Activated CD4-positive, alpha-beta T cell treated with anti-CD3 and anti-CD28 coated beads for 1 hour (primary cell): Measurements from ENCODE around the gene AVPR2.

ENCODE experiments used
- DNase-seq: peaks from one replicate; pipeline ENCODE4 v3.0.0-alpha.2; 2020

AVPR2 gene

DNA sequence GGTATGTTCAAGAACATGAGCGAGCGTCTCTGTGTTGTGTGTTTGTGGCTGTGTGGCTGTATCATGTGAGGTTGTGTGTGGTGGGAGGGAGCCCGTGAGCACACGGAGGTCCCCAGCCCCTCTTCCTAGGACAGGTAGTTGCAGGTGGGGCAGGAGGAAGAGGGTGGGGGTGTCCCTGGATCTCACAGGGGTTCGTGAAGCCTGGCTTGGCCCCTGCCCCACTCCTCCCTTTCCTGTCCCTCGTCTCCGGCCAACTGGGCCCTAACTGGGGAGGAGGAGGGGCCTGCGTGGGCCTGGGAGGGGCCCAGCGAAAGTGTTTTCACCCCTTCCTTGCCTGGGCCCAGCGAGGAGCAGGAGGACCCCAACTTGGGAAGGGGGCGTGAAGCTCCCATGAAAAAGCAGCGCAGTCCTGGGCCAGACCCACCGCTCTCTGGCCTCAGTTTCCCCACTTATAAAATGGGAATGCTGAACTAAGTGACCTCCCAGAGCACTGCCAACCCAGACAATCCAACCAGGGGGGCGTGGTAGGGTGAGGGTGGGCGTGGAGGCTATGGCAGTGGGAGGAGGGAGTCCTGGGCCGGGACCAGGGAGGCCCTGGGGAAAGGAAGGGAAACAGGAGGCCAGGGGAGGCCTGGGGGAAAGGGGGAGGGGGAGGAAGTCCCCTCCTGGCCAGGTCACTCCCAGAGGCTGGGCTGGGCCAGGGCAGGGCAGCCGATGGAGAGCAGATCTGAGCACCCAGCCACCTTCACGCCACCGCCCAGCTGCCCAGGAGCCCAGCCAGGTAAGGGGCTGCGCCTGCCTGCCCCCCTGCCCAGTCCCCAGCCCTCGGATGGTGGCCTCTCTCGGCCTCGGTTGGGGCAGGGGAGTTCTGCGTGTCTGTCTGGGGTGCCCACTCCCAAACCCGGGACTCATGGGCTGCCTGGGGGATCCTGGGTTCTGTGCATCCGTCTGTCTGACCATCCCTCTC, at the start of gene AVPR2:
TSS of gene AVPR2 (plus strand) at position 683 of the 967 bp plus-strand sequence. CDS start 473 bp downstream, outside the sequence.
- no peak for DNase-seq

DNA sequence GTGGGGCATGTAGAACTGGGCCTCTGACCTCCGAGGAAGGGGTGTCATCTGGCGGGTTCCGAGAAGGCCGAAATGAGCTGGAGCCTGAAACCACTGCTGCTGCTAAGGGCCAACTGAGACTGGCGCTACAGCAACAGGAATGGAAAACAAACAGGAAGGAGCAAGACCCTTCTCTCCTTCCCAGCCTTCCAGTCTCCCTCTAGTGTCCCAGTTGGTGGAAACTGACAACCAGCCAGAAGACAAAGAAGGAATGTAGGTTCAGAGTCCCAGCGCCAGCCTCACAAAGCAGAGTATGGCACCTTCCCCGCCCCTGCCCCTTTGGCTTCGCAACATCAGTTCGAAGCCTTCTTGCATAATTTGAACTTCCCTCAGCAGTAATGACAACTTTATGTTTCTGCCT, 49.8 kb upstream of the AVPR2 start:
- DNase-seq = no peak

DNA sequence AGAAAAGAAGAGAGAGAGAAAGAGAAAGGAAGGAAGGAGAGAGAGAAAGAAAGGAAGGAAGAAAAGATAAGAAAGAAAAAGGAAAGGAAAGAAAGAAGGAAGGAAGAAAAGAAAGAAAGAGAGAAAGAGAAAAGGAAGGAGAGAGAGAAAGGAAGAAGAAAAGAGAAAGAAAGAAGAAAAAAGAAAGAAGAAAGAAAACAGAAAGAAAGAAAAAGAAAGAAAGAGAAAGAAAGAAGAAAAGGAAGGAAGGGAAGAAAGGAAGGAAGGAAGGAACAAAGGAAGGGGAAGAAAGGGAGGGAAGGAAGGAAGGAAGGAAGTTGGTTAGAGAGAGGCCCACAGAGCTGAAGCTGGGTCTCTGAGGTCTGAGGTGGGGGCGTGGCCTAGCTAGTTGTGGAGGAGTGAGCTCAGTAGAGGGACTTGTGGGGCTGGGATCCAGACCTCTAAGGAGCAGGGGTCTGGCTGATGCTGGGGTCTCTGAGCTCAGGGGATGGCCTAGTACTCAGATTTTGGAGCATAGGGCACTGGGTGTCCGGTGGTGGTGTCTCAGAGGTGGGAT, 47.0 kb upstream of the AVPR2 start:
- no peak for DNase-seq

DNA sequence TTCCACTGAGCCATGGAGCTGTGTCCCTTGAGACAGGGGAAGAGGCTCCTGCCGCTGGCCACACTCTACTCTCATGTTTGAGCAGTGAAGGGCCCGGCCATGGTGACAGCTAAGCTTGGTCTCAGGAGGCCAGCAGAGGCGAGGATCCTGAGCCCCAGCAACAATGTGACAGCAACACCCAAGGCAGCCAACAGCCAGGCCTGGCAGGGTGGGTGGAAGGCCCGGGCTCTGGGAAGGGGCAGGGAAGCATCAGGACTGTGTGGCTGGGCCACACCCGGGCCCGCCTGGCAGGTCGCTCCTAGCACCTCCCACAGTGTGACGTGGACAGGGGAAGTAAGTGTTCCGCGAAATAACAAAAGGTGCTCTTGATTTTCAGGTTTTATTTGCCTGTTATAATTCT, 43.3 kb upstream of the AVPR2 start:
- no peak for DNase-seq

DNA sequence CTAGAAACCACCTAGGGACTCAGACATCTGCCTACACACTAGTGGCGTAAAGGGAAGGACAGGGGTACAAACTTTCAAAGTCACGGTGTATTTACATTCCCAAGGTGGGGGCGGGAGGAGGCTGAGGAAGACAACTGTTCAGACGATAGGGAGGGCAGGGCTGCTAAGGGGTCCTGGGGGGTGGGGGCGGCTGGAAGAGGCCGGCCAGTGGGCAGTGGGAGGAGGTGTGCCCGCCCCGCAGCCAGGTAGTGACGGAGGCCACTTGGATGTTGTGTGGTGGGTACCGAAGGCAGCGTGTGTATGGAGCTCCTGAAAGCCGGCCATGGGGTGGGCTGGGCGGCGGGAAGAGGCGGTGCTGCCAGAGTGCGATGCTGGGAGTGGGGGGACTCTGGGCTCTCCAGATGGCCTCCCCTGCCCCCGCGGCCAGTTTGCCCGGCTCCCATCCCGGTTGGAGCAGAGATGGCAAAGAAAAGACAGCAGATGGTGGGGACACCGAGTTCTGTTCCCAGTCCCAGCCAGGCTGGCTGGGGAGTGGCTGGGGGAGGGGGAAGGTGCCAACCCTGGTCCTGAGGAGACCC, 42.7 kb upstream of the AVPR2 start:
- no peak for DNase-seq

DNA sequence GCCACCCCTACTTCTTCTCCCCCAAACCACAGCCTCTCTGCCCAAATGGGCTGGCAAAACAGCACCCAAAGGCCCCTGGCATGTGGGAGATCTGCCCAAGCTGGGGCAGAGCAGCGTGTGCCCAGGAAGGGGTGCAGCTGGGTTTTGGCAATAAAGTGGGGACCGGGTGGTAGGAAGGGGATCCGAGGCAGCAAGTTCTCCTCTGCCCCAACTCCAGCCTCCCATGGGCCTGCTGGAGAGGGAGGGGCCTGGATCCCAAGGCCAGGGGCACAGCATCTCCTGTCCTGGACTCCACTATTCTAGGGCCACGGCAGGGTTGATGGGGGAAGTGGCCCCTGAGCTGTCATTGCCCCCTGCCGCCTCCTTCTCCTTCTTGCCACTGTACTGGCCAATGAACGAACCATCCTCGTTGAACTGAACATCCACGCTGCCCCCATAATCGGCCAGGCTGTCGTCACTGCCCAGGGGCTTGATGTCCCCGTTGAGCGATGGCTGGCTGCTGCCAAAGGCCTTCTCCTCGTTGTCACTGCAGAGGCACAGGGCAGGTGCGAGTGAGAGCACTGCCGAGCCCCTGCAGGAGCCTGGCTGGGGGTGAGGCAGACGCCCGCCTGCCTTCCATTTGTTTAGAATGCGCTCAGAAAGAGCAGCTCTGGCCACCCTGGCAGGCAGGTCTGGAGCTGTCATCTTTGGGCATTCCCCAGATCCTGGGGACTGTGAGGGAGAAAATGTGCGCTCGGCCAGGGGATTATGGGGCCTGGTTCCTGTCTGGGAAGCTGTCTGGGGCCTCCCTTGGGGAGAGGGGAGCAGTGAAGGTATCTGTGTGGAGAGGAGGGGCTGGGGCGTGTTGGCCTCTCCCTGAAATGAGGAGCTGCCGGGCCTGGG, 41.9 kb upstream of the AVPR2 start:
- DNase-seq = no peak

DNA sequence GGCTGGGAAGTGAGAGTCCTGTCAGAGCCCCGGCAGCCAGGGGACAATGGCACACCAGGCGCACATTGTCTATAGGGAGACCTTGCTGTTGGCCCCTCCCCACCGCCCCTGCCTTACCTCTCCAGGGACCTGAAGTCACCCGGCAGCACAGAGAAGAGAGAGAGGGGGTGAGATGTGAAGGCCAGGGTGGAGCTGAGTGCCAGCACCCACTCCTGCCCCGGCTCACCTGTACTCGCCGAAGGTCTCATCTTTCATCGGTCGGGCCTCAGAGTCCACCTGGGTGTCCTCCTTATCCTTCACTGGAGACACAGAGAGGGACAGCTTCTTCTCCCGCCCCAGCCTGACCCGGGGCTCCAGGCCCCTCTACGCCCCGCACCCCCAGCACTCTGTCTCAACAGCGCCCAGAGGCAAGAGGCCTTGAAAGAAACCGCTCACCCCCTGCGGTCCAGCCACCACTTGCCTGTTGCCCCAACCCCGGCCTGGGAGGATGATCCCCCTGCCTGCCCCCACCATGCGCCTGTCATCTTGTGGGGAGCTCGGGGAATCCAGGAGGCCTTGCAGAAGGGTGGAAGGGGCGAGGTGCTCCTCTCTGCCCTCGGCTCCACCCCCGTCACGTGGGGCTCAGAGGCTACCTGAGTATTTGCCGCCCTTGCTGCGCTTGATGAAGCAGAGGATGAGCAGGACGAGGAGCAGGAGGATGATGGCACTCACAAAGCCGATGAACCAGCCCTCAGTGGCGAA, 41.1 kb upstream of the AVPR2 start:
- DNase-seq = no peak

DNA sequence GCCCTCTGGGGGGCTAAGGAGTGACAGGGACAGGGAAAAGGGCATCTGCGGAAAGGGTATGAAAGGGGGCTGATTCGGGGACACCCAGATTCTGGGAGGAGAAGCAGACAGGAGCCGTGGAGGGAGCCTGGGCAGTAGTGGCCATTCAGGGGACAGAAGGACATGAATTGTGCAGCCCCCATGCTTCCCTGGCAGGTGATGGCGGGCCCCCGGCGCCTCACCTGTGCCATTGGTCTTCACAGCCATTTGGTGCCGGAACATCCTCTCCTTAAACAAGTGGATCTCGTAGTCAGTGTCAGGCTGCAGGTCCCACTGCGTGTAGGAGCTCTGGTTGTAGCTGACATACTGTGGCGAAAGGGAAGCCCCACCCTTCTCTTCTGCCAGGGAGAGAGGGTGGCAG, 40.4 kb upstream of the AVPR2 start:
- DNase-seq = no peak

DNA sequence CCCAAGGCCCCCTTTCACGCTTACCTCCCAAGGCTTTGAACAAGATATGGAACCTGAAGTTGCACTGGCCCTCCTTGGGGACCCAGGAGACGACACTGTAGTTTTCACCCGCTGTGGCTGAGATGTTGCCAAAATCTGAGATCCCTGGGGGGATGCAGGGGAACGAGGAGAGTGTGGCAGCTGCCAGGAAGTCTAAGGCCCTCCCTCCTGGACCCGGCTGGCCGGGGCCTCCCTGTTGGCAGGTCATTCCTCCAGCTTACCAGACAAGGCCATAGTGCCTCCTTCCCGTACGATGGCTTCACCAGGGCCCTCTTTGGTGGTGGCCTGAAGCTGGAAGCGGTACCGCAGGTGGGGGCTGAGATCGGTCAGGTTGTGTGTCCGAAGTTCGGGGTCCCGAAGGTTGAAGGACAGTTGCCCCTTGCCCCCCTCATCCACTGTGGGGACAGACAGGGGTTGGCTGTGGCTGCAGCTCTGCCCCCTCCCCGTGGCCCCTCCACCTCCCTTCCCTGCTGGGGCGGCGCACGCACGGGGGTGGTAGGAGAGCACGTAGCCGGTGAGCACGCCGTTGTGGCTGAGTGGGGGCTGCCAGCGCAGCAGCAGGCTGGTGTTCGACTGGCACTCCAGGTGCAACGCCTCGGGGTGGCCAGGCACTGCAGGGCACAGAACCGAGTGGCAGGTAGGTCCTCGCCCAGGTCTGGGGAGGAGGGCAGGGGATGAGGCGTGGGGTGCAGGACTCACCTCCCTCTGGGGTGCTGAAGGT, 39.7 kb upstream of the AVPR2 start:
- DNase-seq = no peak

DNA sequence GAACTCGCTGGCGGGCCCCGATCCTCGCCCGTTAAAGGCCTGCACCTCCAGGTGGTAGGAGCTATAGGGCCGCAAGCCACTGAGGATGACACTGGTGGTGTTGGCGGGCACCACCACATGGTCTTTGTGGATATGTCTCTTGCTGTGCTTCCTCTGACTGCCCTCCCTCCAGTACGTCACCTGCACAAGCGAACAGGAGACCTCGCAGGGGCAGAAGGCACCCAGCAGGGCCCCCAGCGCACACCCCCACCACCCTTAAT, 39.2 kb upstream of the AVPR2 start:
- no peak for DNase-seq

DNA sequence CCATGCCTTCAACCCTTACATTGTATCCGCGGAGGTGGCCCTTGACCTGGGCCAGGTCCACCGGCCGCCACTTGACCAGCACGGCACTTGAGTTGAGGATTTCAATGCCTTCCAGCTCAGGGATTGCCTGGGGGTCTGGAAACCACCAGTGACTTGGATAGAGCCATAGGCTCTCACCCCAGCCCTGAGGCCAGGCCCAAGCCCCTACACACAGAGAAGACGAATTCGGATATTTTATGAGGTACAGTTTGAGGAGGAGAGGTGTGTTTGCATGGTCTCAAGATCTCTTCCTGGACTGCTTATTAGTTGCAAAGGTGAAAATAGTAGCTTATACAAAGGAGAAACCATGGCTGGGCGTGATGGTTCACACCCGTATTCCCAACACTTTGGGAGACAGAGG, 38.8 kb upstream of the AVPR2 start:
- no peak for DNase-seq

DNA sequence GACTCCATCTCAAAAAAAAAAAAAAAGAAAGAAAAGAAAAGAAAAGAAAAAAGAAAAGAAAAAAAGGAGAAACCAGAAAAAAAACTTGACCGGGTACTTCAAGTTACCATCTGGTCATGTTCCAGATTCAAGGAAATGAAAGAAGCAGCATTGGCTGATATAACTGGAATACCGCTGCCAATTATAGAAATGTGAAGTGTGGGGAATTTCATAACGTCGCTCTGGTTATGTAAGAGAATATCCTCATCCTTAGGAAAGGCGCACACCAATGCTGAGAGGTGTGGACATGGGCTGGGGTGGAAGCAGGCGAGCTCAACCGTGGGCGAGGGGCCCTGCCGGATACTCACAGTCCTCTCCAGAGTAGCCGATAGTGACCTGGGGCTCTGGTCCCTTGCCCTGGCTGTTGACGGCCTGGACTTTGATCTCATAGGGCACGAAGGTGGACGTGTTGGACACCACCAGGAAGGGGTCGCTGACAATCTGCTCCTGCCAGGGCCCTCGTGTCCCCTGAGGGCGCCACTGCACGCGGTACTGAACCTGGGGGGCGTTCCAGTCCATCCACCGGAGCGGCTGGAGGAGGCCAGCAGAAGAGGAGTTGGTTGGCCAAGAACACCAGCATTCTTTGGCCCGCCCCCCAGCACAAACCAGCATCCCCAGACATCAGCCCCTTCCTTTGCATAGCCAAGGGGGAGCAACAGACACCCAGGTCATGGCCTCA, 38.0 kb upstream of the AVPR2 start:
- DNase-seq = no peak

DNA sequence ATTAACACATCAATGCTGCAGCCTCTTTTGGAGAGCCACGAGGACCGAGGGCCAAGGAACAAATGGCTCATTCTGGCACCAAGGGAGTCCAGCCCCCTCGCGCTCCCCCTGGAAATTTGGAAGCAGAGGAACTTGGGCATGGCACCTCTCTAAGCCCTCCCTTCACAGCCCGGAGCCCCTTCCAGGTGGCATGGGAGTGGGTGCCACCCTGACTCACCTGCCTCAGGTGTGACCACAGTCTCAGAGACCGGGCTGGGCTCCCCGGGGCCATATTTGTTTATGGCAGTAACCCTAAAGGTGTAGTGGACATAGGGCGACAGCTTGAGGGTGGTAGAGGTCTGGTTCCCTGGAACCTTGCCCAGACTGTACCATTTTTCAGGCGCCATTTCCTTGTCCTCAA, 37.3 kb upstream of the AVPR2 start:
- DNase-seq = no peak

DNA sequence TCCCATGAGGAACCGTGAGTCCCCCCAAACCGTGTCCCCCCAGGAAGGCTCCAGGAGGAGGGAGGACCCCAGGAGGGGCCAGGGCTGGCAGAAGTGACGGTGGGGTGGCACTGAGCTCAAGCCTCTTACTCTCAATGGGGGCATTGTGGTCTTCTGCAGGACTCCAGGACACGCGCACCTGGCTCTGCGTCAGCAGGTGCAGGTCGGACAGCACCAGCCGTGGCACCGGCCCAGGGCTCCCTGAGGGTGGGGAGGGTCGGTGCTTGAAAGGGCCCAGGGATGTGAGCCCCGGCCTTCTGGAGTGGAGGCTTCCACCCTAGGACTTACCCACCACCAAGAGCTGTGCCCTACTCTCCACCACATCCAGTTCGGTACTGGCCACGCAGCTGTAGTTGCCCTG, 36.8 kb upstream of the AVPR2 start:
- no peak for DNase-seq

DNA sequence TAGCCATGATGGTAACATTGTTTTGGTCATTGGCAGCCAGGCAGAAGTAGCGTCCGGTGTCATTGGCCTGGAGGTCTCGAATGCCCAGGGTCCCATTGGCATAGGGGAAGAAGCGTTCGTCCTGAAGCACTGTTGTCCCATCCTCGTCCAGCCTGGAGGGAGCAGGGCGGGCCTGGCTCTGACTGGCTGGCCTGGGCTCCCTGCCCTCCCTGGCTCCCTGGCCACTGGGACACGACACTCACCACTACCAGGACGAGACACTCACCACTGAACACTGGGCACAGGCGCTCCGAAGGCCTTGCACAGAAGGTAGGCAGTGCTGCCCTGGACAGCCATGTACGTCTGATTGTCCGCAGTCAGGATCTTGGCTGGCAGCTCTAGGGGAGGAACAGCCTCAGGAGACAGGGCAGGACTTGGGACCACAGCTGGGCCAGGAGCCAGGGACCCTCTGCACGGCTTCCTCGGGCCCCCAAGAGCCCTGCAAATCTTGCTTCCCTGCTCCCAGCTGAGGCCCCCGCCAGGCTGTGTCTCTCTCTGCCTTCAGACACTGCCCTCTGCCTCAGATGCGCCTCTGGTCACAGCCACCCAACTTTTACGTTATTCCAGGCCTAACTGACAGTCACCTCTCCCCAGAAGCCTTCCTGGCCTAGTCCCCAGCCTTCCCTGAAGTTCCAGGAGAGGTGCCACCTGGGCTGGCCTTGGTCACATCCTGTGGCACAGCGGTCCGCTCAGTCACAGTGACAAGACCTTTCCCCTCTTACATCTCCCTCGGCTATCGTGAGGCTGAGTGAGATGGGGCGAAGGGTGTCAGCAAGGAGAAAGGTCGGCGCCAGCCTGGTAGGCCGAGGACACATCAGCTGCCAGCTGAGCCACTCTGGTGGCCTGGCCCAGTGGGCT, 35.6 kb upstream of the AVPR2 start:
- DNase-seq = no peak

DNA sequence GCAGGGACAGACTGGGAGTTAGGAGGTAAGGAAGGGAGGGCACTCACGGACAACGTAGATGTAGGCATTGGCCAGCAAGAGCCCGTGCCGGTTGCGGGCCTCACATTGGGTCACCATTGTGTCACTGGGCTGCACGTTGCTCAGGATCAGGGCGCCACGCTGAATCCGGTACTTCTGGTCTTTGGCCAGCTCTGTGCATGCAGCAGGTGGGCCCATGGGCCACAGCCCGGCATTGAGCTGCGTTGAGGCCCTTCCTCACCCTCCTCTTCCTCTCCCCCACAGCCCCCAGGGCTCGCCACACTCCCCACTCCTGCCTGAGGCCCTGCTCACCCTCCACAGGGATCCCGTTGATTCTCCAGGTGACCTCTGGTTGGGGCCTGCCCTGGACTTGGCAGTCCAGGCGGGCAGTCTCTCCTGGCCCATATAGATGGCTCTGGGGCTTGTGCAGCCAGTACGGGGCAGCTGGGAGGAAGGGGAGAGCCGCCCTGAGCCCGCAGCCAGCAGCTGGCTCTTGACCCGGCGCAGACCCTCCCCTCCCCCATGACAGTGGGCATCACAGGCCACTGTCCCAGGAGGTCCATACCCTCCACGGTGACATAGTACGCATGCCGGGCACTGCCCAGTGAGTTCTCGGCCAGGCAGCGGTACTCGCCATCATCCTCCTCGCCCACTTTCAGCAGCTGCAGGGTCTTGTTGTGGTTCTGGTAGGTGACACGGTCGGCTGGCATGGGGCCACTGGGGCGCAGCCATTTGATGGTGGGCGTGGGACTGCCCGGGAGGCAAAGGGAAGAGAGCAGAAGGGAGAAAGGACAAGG, 34.8 kb upstream of the AVPR2 start:
- no peak for DNase-seq

DNA sequence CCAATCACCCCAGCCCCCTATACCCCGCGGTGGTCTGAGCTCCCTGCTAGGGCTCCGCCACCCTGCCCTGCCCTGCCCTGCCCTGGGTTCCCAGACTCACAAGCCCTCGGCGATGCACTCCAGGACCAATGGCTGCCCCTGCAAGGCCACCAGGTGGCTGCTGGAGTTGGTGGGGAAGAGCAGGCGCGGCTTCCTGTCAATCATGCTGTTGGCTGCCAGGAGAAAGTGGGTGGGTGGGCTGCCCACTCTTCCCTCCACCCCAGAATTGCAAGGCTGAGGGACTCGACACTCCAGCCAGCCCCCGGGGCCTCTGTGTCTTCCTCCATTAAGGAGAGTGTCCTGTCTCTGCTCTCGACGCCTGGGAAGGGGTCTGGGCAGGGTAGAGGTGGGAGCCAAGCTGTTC, 34.2 kb upstream of the AVPR2 start:
- no peak for DNase-seq

DNA sequence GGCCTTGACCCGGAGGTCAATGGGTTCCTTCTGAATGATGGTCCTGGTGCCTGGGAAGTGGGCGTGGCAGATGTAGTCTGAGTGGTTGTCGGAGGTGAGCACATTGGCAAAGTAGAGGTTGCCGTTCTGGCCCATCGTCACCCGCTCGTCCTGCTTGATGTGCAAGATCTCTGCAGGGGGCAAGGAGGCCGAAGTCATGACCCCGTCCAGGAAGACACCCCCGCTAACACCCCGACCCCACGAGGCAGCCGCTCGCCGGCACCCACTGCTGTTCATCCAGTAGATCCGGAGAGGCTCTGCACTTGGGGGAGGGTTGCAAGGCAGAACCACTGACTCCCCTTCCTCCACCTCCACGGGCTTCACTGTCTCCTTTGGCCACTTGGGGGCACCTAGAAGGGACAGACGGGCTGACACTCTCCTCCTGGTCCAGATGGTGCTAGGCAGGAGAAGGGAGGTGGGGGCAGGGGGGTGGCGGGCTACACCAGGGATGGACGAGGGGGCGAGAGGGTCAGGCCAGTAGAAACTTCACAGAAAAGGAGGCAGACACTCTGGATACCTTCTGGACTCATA, 33.6 kb upstream of the AVPR2 start:
- DNase-seq = no peak

DNA sequence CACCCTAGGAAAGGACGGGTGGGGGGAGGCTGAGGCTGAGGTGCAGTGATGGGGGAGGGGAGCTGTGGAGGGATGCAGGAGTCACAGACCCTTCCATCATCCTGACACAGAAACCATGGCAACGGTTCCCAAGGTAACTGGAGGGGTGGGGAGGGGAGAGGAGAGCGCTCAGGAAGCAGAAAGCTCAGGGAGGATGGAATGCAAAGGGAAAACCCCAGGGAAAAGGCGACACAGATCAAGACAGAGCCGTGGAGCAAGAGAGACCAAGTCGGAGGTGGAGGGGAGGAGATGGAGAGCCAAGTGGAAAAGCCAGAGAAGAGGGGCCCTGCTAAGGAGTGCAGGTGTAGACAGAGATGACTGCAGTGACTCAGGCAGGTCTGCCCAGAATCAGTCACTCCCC, 33.0 kb upstream of the AVPR2 start:
- no peak for DNase-seq
